Endothelial cell of umbilical vein (primary cell): Measurements from ENCODE around the gene C1orf105.

Source experiments
- CTCF ChIP-seq, 2 donors: IDR thresholded peaks; 1 replicate in 1 of 2; 2 replicates in 1 of 2; pipeline ENCODE4 v1.5.1; 2011; ENCODE audit warnings: low read length in 2 of 2, mild to moderate bottlenecking in 2 of 2, moderate library complexity in 2 of 2, control low read depth in 1 of 2, inconsistent platforms in 1 of 2, low read depth in 1 of 2; ENCODE audit not compliant: insufficient read depth in 1 of 2; ENCODE audit errors: extremely low read depth in 1 of 2
- EZH2 ChIP-seq: IDR thresholded peaks from 2 replicates; pipeline ENCODE4 v1.6.1; 2012; ENCODE audit warnings: borderline replicate concordance, low read depth, mild to moderate bottlenecking, moderate library complexity, low read length, inconsistent platforms; ENCODE audit not compliant: severe bottlenecking
- FOS ChIP-seq: IDR thresholded peaks from 2 replicates; pipeline ENCODE4 v1.6.1; 2011; ENCODE audit warnings: mild to moderate bottlenecking, low read length, moderate library complexity, borderline replicate concordance; ENCODE audit not compliant: insufficient read depth
- POLR2A ChIP-seq: IDR thresholded peaks from 2 replicates; pipeline ENCODE4 v1.6.1; 2012; ENCODE audit warnings: low read depth, mild to moderate bottlenecking, control low read depth, low read length
- POLR2AphosphoS5 ChIP-seq: IDR thresholded peaks from 2 replicates; pipeline ENCODE4 v1.6.1; 2012; ENCODE audit warnings: low read depth, mild to moderate bottlenecking, control low read depth, low read length, moderate library complexity; ENCODE audit not compliant: insufficient read depth

- no peak for TF ChIP-seq CTCF (IDR thresholded peaks at IDR 0.05; ENCODE audit: extremely low read depth in 1 of 2, insufficient read depth in 1 of 2, low read depth in 1 of 2, low read length in 2 of 2)
- no peak for TF ChIP-seq POLR2AphosphoS5
- TF ChIP-seq EZH2 = no peak
- no peak for TF ChIP-seq POLR2A
- no peak for TF ChIP-seq FOS
Observed at GRCh38 chr1:172472495-172472894, 52.0 kb downstream of the C1orf105 start.
